ENCODE measurements around the gene EIF5.

DNA sequence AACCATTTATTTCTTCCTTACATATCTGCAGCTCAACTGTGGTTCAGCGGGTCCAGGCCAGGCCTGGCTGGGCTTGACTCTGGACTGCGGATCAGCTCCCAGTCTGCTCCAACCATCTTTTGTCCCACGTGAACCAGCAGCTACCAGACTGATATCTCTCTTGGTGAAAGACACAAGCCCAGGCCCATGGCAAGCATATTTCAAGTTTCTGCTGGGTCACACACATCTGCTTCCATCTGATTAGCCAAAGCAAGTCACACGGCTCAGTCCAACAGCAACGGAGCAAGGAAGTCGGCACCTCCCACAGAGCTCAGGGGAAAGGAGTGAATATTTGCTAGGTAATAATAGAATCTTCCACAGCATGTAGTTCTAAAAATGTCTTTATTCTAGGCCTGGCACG lies 26.5 kb downstream of the EIF5 start:
- no peak for TF ChIP-seq CTCF (conservative IDR thresholded peaks at IDR 0.05; ENCODE audit: low read length)
- TF ChIP-seq EZH2phosphoT487 (IDR thresholded peaks at IDR 0.05; ENCODE audit: borderline replicate concordance, low read depth, low read length), result no peak

All from OCI-LY7 (cell line).